Measurements from ENCODE around the gene LRP1. TPM values are rescaled to one million over a fixed set of nuclear protein-coding genes. Genes with fewer than 3 reads are reported as not detected.
A peak's percentile ranks its signal among the peaks of the same experiment; 100 is the strongest.

The LRP1 gene
- total RNA-seq, 2 donors from 2014 or later: 663 to 755 TPM

DNA sequence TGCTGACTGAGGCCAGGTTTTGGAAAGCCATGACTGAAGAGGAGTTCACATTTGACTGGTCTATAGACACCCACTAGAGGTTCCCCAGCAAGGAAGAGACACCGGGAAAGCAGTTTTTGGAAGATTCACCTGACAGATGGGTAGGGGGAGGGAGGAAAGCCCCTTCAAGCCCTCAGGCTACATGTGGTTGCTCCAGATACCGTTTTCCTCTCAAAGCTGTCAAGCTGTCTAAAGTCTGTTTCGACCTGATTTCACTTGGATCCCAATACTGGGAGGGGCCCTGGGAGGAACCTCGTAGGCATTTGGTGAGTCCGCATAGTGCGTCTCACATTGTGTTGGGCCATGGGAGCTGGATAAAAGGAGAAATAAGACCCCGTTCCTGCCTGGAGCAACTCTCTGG, 1.7 kb upstream of the LRP1 start:
- no peak for DNase-seq (ENCODE audit: low spot score)
- TF ChIP-seq, protein P1, sequence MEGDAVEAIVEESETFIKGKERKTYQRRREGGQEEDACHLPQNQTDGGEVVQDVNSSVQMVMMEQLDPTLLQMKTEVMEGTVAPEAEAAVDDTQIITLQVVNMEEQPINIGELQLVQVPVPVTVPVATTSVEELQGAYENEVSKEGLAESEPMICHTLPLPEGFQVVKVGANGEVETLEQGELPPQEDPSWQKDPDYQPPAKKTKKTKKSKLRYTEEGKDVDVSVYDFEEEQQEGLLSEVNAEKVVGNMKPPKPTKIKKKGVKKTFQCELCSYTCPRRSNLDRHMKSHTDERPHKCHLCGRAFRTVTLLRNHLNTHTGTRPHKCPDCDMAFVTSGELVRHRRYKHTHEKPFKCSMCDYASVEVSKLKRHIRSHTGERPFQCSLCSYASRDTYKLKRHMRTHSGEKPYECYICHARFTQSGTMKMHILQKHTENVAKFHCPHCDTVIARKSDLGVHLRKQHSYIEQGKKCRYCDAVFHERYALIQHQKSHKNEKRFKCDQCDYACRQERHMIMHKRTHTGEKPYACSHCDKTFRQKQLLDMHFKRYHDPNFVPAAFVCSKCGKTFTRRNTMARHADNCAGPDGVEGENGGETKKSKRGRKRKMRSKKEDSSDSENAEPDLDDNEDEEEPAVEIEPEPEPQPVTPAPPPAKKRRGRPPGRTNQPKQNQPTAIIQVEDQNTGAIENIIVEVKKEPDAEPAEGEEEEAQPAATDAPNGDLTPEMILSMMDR (IDR thresholded peaks at IDR 0.05): no peak
- Histone ChIP-seq H3K36me3 (no peaks in the 10 kb centered on the region), H3K27me3 (replicated peaks; ENCODE audit: insufficient read depth) (no peaks in the 10 kb centered on the region), H3K27ac (peak overlapping the region; percentile 94 to 99), H3K9me3 (no peaks in the 10 kb centered on the region), H3K4me3 (peak overlapping the region; percentile 94), H3K4me1 (ENCODE audit: control insufficient read depth in 1 of 2, low read depth in 2 of 2) (peaks cover 16 to 24% of the 10 kb centered on the region in 2 donors)
- ATAC-seq (ENCODE audit: insufficient number of reproducible peaks, low FRiP score, low read depth): no peak

DNA sequence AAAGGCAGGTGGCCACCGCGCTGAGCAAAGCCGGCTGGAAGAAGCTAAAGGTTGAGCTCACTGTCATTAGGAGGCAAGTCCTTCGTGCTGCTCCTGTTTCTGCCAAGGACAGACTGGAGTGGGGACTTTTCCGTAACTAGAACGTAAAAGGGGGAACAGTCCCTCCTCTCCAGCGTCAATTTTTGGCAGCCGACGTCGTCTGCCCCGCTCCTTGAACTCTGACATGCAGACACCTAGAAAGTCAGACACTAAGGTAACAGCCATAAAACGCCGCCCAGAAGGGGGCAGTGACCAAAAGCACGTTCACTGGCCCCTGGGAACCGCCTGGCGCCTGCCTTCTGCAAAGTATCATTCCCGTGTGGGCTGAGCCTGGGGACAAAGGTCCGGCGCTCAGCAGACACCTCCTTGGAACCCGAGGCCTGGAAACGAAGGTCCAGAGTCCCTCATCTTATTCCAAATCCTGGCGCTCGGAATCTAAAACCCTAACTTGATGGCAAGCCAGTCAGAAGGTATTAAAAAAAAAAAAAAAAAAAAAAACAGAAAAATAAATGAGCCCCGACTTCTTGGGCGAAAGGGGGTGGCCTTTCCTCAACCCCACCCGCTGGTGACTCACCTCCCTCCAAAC, 1.1 kb upstream of the LRP1 start:
- H3K27me3 ChIP-seq (replicated peaks; ENCODE audit: insufficient read depth): no peaks in the 10 kb centered on the region
- no peaks in the 10 kb centered on the region for H3K36me3 ChIP-seq
- no peak for ATAC-seq (ENCODE audit: insufficient number of reproducible peaks, low FRiP score, low read depth)
- H3K4me3 ChIP-seq: peak overlapping the region; percentile 94
- peaks cover 23 to 30% of the 10 kb centered on the region in 2 donors for H3K4me1 ChIP-seq (ENCODE audit: control insufficient read depth in 1 of 2, low read depth in 2 of 2)
- H3K27ac ChIP-seq: peak overlapping the region; percentile 94 to 99
- TF ChIP-seq, protein P1 (IDR thresholded peaks at IDR 0.05): peak; percentile 25
- no peaks in the 10 kb centered on the region for H3K9me3 ChIP-seq
- DNase-seq (ENCODE audit: low spot score): no peak

DNA sequence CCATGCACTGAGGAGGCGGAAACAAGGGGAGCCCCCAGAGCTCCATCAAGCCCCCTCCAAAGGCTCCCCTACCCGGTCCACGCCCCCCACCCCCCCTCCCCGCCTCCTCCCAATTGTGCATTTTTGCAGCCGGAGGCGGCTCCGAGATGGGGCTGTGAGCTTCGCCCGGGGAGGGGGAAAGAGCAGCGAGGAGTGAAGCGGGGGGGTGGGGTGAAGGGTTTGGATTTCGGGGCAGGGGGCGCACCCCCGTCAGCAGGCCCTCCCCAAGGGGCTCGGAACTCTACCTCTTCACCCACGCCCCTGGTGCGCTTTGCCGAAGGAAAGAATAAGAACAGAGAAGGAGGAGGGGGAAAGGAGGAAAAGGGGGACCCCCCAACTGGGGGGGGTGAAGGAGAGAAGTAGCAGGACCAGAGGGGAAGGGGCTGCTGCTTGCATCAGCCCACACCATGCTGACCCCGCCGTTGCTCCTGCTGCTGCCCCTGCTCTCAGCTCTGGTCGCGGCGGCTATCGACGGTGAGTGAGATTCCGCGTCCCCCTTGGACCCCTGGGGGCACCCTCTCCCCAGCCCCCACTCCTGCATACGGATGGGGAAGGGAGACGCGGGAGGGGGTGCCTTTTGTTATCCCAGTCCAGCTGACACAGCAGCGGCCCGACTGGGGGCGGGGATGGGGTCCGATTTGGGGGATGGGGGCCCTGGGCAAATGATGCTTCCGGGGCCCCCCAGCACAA, 400 bp downstream of the LRP1 start:
- peak overlapping the region; percentile 94 for H3K4me3 ChIP-seq
- no peaks in the 10 kb centered on the region for H3K27me3 ChIP-seq (replicated peaks; ENCODE audit: insufficient read depth)
- H3K36me3 ChIP-seq: no peaks in the 10 kb centered on the region
- TF ChIP-seq, protein P1 (IDR thresholded peaks at IDR 0.05): no peak
- ATAC-seq (ENCODE audit: insufficient number of reproducible peaks, low FRiP score, low read depth): no peak
- H3K4me1 ChIP-seq (ENCODE audit: control insufficient read depth in 1 of 2, low read depth in 2 of 2): peaks cover 36 to 45% of the 10 kb centered on the region in 2 donors
- H3K9me3 ChIP-seq: no peaks in the 10 kb centered on the region
- no peak for DNase-seq (ENCODE audit: low spot score)
- H3K27ac ChIP-seq: peak overlapping the region; percentile 80 to 99

DNA sequence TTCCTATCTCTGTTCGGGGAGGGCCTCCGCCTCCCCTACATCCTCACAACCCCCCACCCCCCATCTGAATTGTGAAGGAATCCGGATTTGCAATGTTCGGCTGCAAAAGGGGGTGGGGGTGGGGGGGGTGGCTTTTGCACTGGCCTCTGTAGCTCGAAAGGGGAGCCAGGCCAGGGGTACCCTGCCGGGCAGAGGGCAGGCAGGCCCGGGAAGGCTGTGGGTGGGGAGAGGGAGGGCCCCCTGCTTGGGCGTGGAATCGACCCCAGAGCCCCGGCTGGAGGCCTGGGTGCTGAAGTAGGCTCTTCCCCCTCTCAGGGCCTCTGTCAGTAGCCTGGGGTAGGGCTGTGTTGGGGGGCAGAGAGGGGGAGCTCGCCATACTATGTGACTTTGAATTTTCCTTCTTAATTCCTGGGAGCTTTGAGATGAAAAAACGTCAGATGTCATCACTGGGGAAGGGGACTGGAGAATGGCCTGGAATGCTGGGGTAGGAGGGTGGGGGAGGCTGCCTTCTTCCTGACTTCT, 1.1 kb downstream of the LRP1 start:
- DNase-seq (ENCODE audit: low spot score): no peak
- peaks cover 43 to 52% of the 10 kb centered on the region in 2 donors for H3K4me1 ChIP-seq (ENCODE audit: control insufficient read depth in 1 of 2, low read depth in 2 of 2)
- no peaks in the 10 kb centered on the region for H3K36me3 ChIP-seq
- TF ChIP-seq, protein P1 (IDR thresholded peaks at IDR 0.05): no peak
- H3K9me3 ChIP-seq: no peaks in the 10 kb centered on the region
- H3K27ac ChIP-seq: peak overlapping the region; percentile 80 to 99
- H3K27me3 ChIP-seq (replicated peaks; ENCODE audit: insufficient read depth): no peaks in the 10 kb centered on the region
- H3K4me3 ChIP-seq: peak overlapping the region; percentile 94
- no peak for ATAC-seq (ENCODE audit: insufficient number of reproducible peaks, low FRiP score, low read depth)

DNA sequence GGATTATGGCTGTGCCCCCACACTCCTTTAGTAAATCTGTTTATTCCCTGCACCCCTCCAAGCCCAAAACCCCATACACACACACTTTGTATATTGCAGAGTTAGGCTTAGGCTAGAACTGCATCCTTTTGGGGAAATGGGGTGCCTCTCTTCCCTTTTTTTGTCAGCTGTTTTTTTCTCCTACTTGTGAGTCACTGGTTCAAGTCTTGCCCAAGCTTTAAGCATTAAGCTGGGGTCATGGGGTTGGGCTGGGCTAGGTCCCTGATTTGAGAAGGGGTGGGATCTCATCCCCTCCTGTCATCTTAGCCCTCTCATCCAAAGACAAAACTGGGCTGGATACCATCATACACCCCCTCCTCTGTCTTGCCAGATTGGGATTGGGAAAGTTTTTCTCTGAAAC, 1.6 kb downstream of the LRP1 start:
- Histone ChIP-seq H3K36me3 (no peaks in the 10 kb centered on the region), H3K27ac (peak overlapping the region; percentile 80 to 99), H3K4me1 (ENCODE audit: control insufficient read depth in 1 of 2, low read depth in 2 of 2) (peaks cover 48 to 57% of the 10 kb centered on the region in 2 donors), H3K27me3 (replicated peaks; ENCODE audit: insufficient read depth) (no peaks in the 10 kb centered on the region), H3K4me3 (peak overlapping the region; percentile 94), H3K9me3 (no peaks in the 10 kb centered on the region)
- TF ChIP-seq, protein P1 (IDR thresholded peaks at IDR 0.05): no peak
- no peak for DNase-seq (ENCODE audit: low spot score)
- ATAC-seq (ENCODE audit: insufficient number of reproducible peaks, low FRiP score, low read depth): no peak
